ENCODE results near the gene UBTD2. TPM values are rescaled to one million over a fixed set of nuclear protein-coding genes. Genes with fewer than 3 reads are reported as not detected.
A peak's percentile ranks its signal among the peaks of the same experiment; 100 is the strongest.

Gene UBTD2
- total RNA-seq, 5 donors from 2014 or later (not counting 1 experiment from before 2014, with no cell fraction given): 3.2 to 7.7 (median 5.4) TPM

DNA sequence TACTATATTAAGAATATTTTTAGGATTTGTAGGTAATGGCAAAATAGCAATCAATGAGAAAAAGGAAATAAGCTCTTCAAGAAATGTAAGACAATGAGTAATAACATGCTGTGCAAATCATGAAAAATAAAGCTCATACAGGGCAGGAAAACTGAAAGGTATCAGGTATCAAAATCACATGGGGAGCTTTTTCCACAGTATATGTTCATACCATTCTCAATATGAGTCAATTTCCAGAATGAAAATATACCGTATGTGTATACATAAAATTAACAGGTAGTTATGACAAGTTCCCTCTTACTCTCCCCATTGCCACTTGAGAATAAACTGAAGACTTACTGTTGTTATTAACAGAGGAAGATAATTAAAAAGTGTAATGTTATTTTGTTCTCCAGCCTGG lies 53.7 kb downstream of the UBTD2 start:
- ChIA-PET POLR2A (interaction anchor here in 1 of 2 donors (0.5 kb wide), 1 partner anchor 70 kb away, joined by 6 read pairs; no protein-coding TSS in a partner anchor), CTCF (interaction anchor here in 1 of 2 donors (0.9 kb wide), 1 partner anchor 170 kb away, joined by 4 read pairs; no protein-coding TSS in a partner anchor)
- DNase-seq (no peak), ATAC-seq (replicated peaks in 1 of 4) (no peak)
- Mint-ChIP-seq H3K4me1 (peaks cover 2 to 5% (median 5%) of the 10 kb centered on the region in 3 donors), H3K4me3 (no peak overlapping the region), H3K27me3 (no peaks in the 10 kb centered on the region), H3K36me3 (peaks cover 49% of the 10 kb centered on the region), H3K9me3 (no peaks in the 10 kb centered on the region), H3K27ac (no peak overlapping the region)
- WGBS (ENCODE audit: insufficient coverage): no CpG with 5 or more reads among the region's 1 CpG
- Histone ChIP-seq H3K9me3 (no peaks in the 10 kb centered on the region), H3K4me3 (ENCODE audit: control insufficient read depth in 1 of 2, extremely low read depth in 1 of 2, low read length in 1 of 2) (no peak overlapping the region), H3K36me3 (ENCODE audit: control insufficient read depth in 2 of 2, extremely low read depth in 1 of 2, insufficient read depth in 1 of 2, low read length in 1 of 2) (peaks cover 0 to 11% of the 10 kb centered on the region in 2 donors), H3K27ac (ENCODE audit: low read length) (no peak overlapping the region), H3K4me1 (ENCODE audit: control insufficient read depth in 1 of 2, extremely low read depth in 1 of 2, insufficient read depth in 2 of 2, low read length in 2 of 2) (no peaks in the 10 kb centered on the region), H3K27me3 (replicated peaks in 1 of 2; ENCODE audit: control insufficient read depth in 2 of 2, extremely low read depth in 1 of 2, insufficient read depth in 2 of 2, low read length in 1 of 2) (no peaks in the 10 kb centered on the region)

DNA sequence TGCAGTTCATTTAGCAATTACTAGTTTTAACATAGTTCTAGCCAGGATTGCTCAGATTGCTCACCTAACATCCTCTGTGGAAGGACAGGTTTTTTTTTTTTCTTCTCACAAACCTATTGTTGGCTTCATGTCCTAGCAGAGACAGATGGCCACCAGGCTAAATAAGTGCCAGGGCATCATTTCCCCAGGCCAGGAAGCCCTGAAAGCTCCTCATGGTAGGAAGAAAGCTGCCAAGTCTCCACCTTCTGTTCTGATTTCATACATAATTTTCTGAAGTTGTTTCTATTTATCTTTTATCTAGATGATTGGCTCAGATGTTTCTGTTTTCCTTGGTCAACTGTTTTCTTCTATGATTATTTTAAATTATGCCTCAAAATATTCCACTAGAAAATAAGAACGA lies 58.6 kb downstream of the UBTD2 start:
- no peak for DNase-seq
- ChIA-PET CTCF (interaction anchor here (0.6 kb wide), 2 partner anchors 8 to 788 kb away, joined by 4 to 5 read pairs; no protein-coding TSS in a partner anchor), POLR2A (no interaction called here)
- WGBS (ENCODE audit: insufficient coverage): no CpG with 5 or more reads among the region's 1 CpG
- Mint-ChIP-seq H3K27ac (peak overlapping the region; percentile 14 to 17), H3K4me1 (peaks cover 15 to 22% (median 20%) of the 10 kb centered on the region in 3 donors), H3K4me3 (no peak overlapping the region), H3K9me3 (no peaks in the 10 kb centered on the region), H3K27me3 (no peaks in the 10 kb centered on the region), H3K36me3 (peaks cover 45% of the 10 kb centered on the region)
- no peak for ATAC-seq (replicated peaks in 1 of 4)
- no peaks in the 10 kb centered on the region for H3K4me1 ChIP-seq (ENCODE audit: control insufficient read depth in 1 of 2, extremely low read depth in 1 of 2, insufficient read depth in 2 of 2, low read length in 2 of 2)
- no peak overlapping the region for H3K27ac ChIP-seq (ENCODE audit: low read length)
- no peak overlapping the region for H3K4me3 ChIP-seq (ENCODE audit: control insufficient read depth in 1 of 2, extremely low read depth in 1 of 2, low read length in 1 of 2)
- no peaks in the 10 kb centered on the region for H3K9me3 ChIP-seq
- no peaks in the 10 kb centered on the region for H3K27me3 ChIP-seq (replicated peaks in 1 of 2; ENCODE audit: control insufficient read depth in 2 of 2, extremely low read depth in 1 of 2, insufficient read depth in 2 of 2, low read length in 1 of 2)
- H3K36me3 ChIP-seq (ENCODE audit: control insufficient read depth in 2 of 2, extremely low read depth in 1 of 2, insufficient read depth in 1 of 2, low read length in 1 of 2): peaks cover 0 to 5% of the 10 kb centered on the region in 2 donors

DNA sequence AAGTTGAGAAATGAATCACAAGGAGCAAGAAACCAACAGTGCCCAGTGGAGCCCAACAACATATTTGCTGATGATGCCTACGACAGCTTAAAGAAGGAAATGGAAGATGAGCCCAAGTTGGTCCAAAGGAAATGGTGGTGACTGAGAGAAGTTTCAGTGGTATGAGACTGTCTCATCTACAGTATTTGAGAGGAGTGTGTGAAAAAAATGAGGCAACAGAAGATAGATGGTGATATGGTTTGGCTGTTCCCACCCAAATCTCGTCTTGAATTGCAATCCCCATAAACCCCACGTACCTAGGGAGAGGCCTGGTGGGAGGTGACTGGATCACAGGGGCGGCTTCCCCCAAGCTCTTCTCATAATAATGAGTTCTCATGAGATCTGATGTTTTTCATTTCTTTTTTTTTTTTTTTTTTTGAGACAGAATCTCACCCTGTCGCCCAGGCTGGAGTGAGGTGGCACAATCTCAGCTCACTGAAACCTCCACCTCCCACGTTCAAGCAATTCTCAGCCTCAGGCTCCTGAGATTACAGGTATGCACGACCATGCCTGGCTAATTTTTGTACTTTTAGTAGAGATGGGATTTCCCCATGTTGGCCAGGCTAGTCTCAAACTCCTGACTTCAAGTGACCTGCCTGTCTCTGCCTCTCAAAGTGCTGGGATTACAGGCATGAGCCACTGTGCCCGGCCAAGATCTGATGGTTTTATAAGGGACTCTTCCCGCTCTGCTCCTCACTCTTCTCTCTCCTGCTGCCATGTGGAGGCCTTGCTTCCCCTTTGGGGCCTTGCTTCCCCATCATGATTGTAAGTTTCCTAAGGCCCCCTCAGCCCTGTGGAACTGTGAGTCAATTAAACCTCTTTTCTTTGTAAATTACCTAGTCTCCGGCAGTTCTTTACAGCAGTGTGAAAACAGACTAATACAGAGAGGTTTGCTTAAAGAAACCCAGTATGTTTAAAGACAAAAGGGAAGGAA lies 59.4 kb downstream of the UBTD2 start:
- Histone ChIP-seq H3K36me3 (ENCODE audit: control insufficient read depth in 2 of 2, extremely low read depth in 1 of 2, insufficient read depth in 1 of 2, low read length in 1 of 2) (peaks cover 3 to 5% of the 10 kb centered on the region in 2 donors), H3K4me1 (ENCODE audit: control insufficient read depth in 1 of 2, extremely low read depth in 1 of 2, insufficient read depth in 2 of 2, low read length in 2 of 2) (no peaks in the 10 kb centered on the region), H3K9me3 (peaks cover 2% of the 10 kb centered on the region), H3K27ac (ENCODE audit: low read length) (no peak overlapping the region), H3K4me3 (ENCODE audit: control insufficient read depth in 1 of 2, extremely low read depth in 1 of 2, low read length in 1 of 2) (no peak overlapping the region), H3K27me3 (replicated peaks in 1 of 2; ENCODE audit: control insufficient read depth in 2 of 2, extremely low read depth in 1 of 2, insufficient read depth in 2 of 2, low read length in 1 of 2) (no peaks in the 10 kb centered on the region)
- ATAC-seq (replicated peaks in 1 of 4) (peak in 3 of 4 experiments; percentile 12 to 58 (median 19)), DNase-seq (no peak)
- peaks cover 0 to 8% (median 2%) of the 10 kb centered on the region in 3 donors for H3K9me3 Mint-ChIP-seq
- ChIA-PET POLR2A (interaction anchor here (0.6 kb wide), 2 partner anchors 156 to 837 kb away, joined by 3 to 7 read pairs; no protein-coding TSS in a partner anchor), CTCF (interaction anchor here (0.6 to 0.7 kb wide), 3 partner anchors 8 to 312 kb away, joined by 5 to 7 read pairs (median 6); no protein-coding TSS in a partner anchor)
- H3K27me3 Mint-ChIP-seq: no peaks in the 10 kb centered on the region
- H3K27ac Mint-ChIP-seq: peak overlapping the region in 1 of 2 donors; percentile 33
- 38% methylated on average over 1 of the region's 10 CpGs for WGBS (ENCODE audit: insufficient coverage)
- peaks cover 15 to 22% (median 20%) of the 10 kb centered on the region in 3 donors for H3K4me1 Mint-ChIP-seq
- peak overlapping the region in 1 of 3 donors; percentile 10 for H3K4me3 Mint-ChIP-seq
- H3K36me3 Mint-ChIP-seq: peaks cover 48% of the 10 kb centered on the region

DNA sequence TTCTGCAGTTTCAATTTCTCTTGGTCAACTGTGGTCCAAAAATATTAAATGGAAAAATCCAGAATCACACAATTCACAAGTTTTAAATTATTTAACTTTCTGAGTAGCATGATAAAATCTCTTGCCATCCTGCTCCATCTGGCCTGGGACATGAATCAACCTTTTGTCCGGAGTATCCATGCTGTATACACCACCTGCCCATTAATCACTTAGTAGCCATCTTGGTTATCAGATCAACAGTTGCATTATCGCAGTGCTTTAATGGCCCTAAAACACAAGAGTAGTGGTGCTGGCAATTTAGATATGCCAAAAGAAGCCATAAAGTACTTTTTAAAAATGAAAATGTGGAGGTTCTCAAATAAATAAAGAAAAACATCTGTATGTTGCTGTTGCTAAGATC lies 64.3 kb downstream of the UBTD2 start:
- Histone ChIP-seq H3K9me3 (peaks cover 3% of the 10 kb centered on the region), H3K27me3 (replicated peaks in 1 of 2; ENCODE audit: control insufficient read depth in 2 of 2, extremely low read depth in 1 of 2, insufficient read depth in 2 of 2, low read length in 1 of 2) (no peaks in the 10 kb centered on the region), H3K4me1 (ENCODE audit: control insufficient read depth in 1 of 2, extremely low read depth in 1 of 2, insufficient read depth in 2 of 2, low read length in 2 of 2) (no peaks in the 10 kb centered on the region), H3K27ac (ENCODE audit: low read length) (no peak overlapping the region), H3K36me3 (ENCODE audit: control insufficient read depth in 2 of 2, extremely low read depth in 1 of 2, insufficient read depth in 1 of 2, low read length in 1 of 2) (peaks cover 4 to 5% of the 10 kb centered on the region in 2 donors), H3K4me3 (ENCODE audit: control insufficient read depth in 1 of 2, extremely low read depth in 1 of 2, low read length in 1 of 2) (no peak overlapping the region)
- ATAC-seq (replicated peaks in 1 of 4): no peak
- Mint-ChIP-seq H3K36me3 (peaks cover 62% of the 10 kb centered on the region), H3K4me3 (no peak overlapping the region), H3K27ac (no peak overlapping the region), H3K27me3 (no peaks in the 10 kb centered on the region), H3K9me3 (peaks cover 0 to 13% (median 5%) of the 10 kb centered on the region in 3 donors), H3K4me1 (peaks cover 6 to 16% (median 9%) of the 10 kb centered on the region in 3 donors)
- POLR2A ChIA-PET: no interaction called here
- CTCF ChIA-PET: interaction anchor here in 1 of 2 donors (0.6 kb wide), 1 partner anchor 922 kb away, joined by 4 read pairs; no protein-coding TSS in a partner anchor
- WGBS (ENCODE audit: insufficient coverage): 100% methylated on average over 1 of the region's 2 CpGs
- DNase-seq: no peak

DNA sequence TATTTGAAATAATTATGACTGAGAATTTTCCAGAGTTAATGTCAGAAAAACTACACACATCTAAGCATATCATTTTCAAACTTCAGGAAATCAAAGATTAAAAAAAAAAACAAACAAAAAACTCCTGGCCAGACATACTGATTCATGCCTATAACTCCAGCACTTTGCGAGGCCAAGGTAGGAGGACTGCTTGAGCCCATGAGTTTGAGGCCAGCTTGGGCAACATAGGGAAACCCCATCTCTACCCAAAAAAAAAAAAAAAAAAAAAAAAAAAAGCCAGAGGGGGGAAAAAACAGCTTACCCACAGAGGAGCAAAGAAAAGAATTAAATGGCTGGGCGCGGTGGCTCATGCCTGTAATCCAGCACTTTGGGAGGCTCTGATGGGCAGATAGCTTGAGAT lies 67.2 kb downstream of the UBTD2 start:
- Histone ChIP-seq H3K4me1 (ENCODE audit: control insufficient read depth in 1 of 2, extremely low read depth in 1 of 2, insufficient read depth in 2 of 2, low read length in 2 of 2) (no peaks in the 10 kb centered on the region), H3K36me3 (ENCODE audit: control insufficient read depth in 2 of 2, extremely low read depth in 1 of 2, insufficient read depth in 1 of 2, low read length in 1 of 2) (peaks cover 4 to 12% of the 10 kb centered on the region in 2 donors), H3K27ac (ENCODE audit: low read length) (no peak overlapping the region), H3K27me3 (replicated peaks in 1 of 2; ENCODE audit: control insufficient read depth in 2 of 2, extremely low read depth in 1 of 2, insufficient read depth in 2 of 2, low read length in 1 of 2) (no peaks in the 10 kb centered on the region), H3K4me3 (ENCODE audit: control insufficient read depth in 1 of 2, extremely low read depth in 1 of 2, low read length in 1 of 2) (no peak overlapping the region), H3K9me3 (peaks cover 3% of the 10 kb centered on the region)
- Mint-ChIP-seq H3K4me1 (no peaks in the 10 kb centered on the region), H3K27me3 (no peaks in the 10 kb centered on the region), H3K4me3 (no peak overlapping the region), H3K36me3 (peaks cover 63% of the 10 kb centered on the region), H3K27ac (no peak overlapping the region), H3K9me3 (peaks cover 0 to 13% (median 5%) of the 10 kb centered on the region in 3 donors)
- no CpG with 5 or more reads among the region's 3 CpGs for WGBS (ENCODE audit: insufficient coverage)
- no peak for DNase-seq
- CTCF ChIA-PET: interaction anchor here in 1 of 2 donors (0.6 to 0.7 kb wide), 3 partner anchors 8 to 1781 kb away, joined by 3 to 6 read pairs (median 5); no protein-coding TSS in a partner anchor
- POLR2A ChIA-PET: no interaction called here
- ATAC-seq (replicated peaks in 1 of 4): no peak

DNA sequence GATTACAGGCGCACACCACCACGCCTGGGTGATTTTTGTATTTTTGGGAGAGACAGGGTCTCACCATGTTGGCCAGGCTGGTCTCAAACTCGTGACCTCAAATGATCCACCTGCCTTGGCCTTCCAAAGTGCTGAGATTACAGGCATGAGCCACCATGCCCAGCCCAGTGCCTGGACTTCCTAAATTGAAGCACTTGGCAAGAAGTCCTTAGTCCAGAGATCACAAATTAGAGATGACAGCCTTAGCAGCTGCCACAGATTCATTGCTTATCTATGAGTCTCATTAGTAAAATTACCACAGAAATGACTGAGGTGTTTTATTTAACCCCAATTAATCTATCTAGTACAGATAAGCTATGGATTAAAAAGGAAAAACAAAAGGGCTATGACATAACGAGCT lies 70.4 kb downstream of the UBTD2 start:
- Histone ChIP-seq H3K4me1 (ENCODE audit: control insufficient read depth in 1 of 2, extremely low read depth in 1 of 2, insufficient read depth in 2 of 2, low read length in 2 of 2) (no peaks in the 10 kb centered on the region), H3K36me3 (ENCODE audit: control insufficient read depth in 2 of 2, extremely low read depth in 1 of 2, insufficient read depth in 1 of 2, low read length in 1 of 2) (peaks cover 0 to 12% of the 10 kb centered on the region in 2 donors), H3K4me3 (ENCODE audit: control insufficient read depth in 1 of 2, extremely low read depth in 1 of 2, low read length in 1 of 2) (no peak overlapping the region), H3K27me3 (replicated peaks in 1 of 2; ENCODE audit: control insufficient read depth in 2 of 2, extremely low read depth in 1 of 2, insufficient read depth in 2 of 2, low read length in 1 of 2) (no peaks in the 10 kb centered on the region), H3K27ac (ENCODE audit: low read length) (no peak overlapping the region), H3K9me3 (no peaks in the 10 kb centered on the region)
- Mint-ChIP-seq H3K36me3 (peaks cover 49% of the 10 kb centered on the region), H3K9me3 (no peaks in the 10 kb centered on the region), H3K27ac (no peak overlapping the region), H3K27me3 (no peaks in the 10 kb centered on the region), H3K4me1 (no peaks in the 10 kb centered on the region), H3K4me3 (no peak overlapping the region)
- 97% methylated on average over 3 of the region's 4 CpGs for WGBS (ENCODE audit: insufficient coverage)
- CTCF ChIA-PET: interaction anchor here in 1 of 2 donors (0.5 to 0.6 kb wide), 2 partner anchors 19 to 248 kb away, joined by 4 read pairs; no protein-coding TSS in a partner anchor
- ATAC-seq (replicated peaks in 1 of 4): no peak
- POLR2A ChIA-PET: no interaction called here
- DNase-seq: no peak

Data from T-cell (primary cell).